Gastrocnemius medialis (tissue), 4 donors: Measurements from ENCODE around the gene COBLL1. TPM values are rescaled to one million over a fixed set of nuclear protein-coding genes. Genes with fewer than 3 reads are reported as not detected.
A peak's percentile ranks its signal among the peaks of the same experiment; 100 is the strongest.

Experiments used
- ATAC-seq, 2 donors: fragments of 150-250 bp; one replicate each; pipeline ENCODE4 v1.9.1; 2016
- DNase-seq, 2 donors: peaks; one replicate each; pipeline ENCODE4 v3.0.0-alpha.2; 2019
- H3K27ac ChIP-seq, 4 donors: fragments of 200-600 bp; sonication (generic); 1 replicate in 1 of 4; 2 replicates in 3 of 4; pipeline ENCODE4 v1.5.1; 2016 to 2018; ENCODE audit warnings: mild to moderate bottlenecking in 2 of 4, moderate library complexity in 1 of 4
- H3K27me3 ChIP-seq, 3 donors: fragments of 200-600 bp; sonication (generic) in 2 of 3; 1 replicate in 1 of 3; 2 replicates in 2 of 3; pipeline versions ENCODE4 v1.5.1 to v1.6.0; 2016 to 2019; ENCODE audit warnings: mild to moderate bottlenecking in 1 of 3, moderate library complexity in 1 of 3
- H3K36me3 ChIP-seq, 2 donors: fragments of 200-600 bp; sonication (generic) in 1 of 2; one replicate each; pipeline ENCODE4 v1.5.1; 2017 to 2018
- H3K4me1 ChIP-seq, 2 donors: fragments of 200-600 bp; sonication (generic) in 1 of 2; one replicate each; pipeline ENCODE4 v1.5.1; 2016 to 2017; ENCODE audit warnings: mild to moderate bottlenecking in 2 of 2
- H3K4me3 ChIP-seq, 4 donors: fragments of 200-600 bp; sonication (generic) in 3 of 4; 1 replicate in 1 of 4; 2 replicates in 3 of 4; pipeline ENCODE4 v1.5.1; 2016 to 2019; ENCODE audit warnings: mild to moderate bottlenecking in 2 of 4
- H3K9me3 ChIP-seq, 3 donors: fragments of 200-600 bp; sonication (generic) in 2 of 3; 1 replicate in 1 of 3; 2 replicates in 2 of 3; pipeline ENCODE4 v1.5.1; 2016 to 2019
- POLR2A ChIP-seq, 2 donors: fragments of 450-650 bp; IDR thresholded peaks; one replicate each; pipeline ENCODE4 v1.6.1; 2017; ENCODE audit warnings: antibody characterized with exemption in 2 of 2, mild to moderate bottlenecking in 2 of 2, moderate library complexity in 2 of 2
- in situ Hi-C, 4 donors: fragments of 200-750 bp; cut with MboI; loops; one replicate each; pipeline versions ENCODE4 v1.15.0 to v1.8.0; 2017; ENCODE audit warnings: low sequenced_read_pairs in 4 of 4
- intact Hi-C: fragments of 100-400 bp; cut with DNase I; formaldehyde crosslinking; loops from one replicate; pipeline ENCODE4 v1.15.1; 2023; ENCODE audit warnings: low total_unique reads
- total RNA-seq, 4 donors: library from RNA; depleted of rRNA; stranded (reverse); fragments of >200 nt; gene quantifications; one replicate each; pipeline versions ENCODE4 v1.1.0 to v1.2.3, GENCODE V29; 2016
- TF ChIP-seq, protein P1 (sequence below), 5 experiments: fragments of 450-650 bp in 3 of 5; fragments of 200-600 bp in 2 of 5; sonication (generic) in 2 of 5; IDR thresholded peaks in 4 of 5; conservative IDR thresholded peaks in 1 of 5; 1 replicate in 4 of 5; 2 replicates in 1 of 5; pipeline ENCODE4 v1.5.1; 2016 to 2019; ENCODE audit warnings: antibody characterized with exemption in 5 of 5, mild to moderate bottlenecking in 3 of 5, moderate library complexity in 3 of 5

COBLL1 gene
- total RNA-seq, 4 donors from 2014 or later = 1.9 to 9.6 (median 4.0) TPM

DNA sequence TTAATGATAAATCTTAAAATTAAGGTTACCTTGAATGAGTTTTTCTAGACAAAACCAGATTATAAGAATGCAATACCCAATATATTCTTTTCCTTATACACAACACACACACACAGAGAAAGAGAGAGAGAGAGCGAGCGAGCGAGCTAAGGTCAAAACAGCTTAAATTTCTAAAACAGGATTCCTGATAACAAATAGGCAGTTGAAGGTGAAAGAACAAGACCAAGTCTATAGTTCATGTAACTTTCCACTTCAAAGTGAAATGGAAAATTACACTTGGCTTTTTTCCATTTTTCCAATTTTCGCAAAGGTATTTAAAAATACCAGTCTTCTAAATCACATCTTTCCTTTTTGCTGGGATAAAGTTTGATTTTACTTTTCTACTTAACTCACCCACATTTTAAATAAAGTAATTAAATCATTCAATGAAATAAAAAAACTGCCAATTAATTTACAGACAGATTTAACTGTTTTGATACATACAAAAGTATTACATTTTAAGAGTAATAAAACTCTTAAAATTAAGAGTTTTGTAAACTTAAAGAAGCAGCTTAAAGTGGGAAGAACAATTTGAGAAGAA is 98.8 kb downstream of the COBLL1 start:
- Histone ChIP-seq H3K27me3 (no peaks in the 10 kb centered on the region), H3K27ac (no peak overlapping the region), H3K4me3 (no peak overlapping the region), H3K36me3 (no peaks in the 10 kb centered on the region), H3K4me1 (no peaks in the 10 kb centered on the region), H3K9me3 (no peaks in the 10 kb centered on the region)
- intact Hi-C loops = no loop called here
- TF ChIP-seq, protein P1, sequence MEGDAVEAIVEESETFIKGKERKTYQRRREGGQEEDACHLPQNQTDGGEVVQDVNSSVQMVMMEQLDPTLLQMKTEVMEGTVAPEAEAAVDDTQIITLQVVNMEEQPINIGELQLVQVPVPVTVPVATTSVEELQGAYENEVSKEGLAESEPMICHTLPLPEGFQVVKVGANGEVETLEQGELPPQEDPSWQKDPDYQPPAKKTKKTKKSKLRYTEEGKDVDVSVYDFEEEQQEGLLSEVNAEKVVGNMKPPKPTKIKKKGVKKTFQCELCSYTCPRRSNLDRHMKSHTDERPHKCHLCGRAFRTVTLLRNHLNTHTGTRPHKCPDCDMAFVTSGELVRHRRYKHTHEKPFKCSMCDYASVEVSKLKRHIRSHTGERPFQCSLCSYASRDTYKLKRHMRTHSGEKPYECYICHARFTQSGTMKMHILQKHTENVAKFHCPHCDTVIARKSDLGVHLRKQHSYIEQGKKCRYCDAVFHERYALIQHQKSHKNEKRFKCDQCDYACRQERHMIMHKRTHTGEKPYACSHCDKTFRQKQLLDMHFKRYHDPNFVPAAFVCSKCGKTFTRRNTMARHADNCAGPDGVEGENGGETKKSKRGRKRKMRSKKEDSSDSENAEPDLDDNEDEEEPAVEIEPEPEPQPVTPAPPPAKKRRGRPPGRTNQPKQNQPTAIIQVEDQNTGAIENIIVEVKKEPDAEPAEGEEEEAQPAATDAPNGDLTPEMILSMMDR (IDR thresholded peaks at IDR 0.05 in 4 of 5, conservative IDR thresholded peaks at IDR 0.05 in 1 of 5) = no peak
- no peak for TF ChIP-seq POLR2A (IDR thresholded peaks at IDR 0.05)
- no peak for ATAC-seq
- in situ Hi-C loops = loop anchor here in 1 of 4 donors (25.0 kb wide), 1 partner anchor 169 kb away; no protein-coding TSS in a partner anchor
- DNase-seq = no peak

DNA sequence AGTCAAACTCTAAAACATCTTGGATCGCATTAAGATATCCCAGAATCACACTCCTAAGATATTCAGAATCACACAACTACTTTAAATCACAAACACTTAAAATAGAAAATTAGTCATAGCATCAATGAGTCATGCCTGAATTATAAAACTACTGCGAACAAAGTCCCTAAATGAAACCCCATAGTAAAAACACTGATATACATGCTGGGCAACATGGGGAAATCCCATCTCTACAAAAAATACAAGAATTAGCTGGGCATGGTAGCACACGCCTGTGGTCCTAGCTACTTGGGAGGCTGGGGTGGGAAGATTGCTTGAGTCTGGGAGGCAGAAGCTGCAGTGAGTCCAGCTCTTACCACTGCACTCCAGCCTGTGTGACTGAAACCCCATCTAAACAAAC is 101.7 kb downstream of the COBLL1 start:
- no peaks in the 10 kb centered on the region for H3K4me1 ChIP-seq
- H3K36me3 ChIP-seq = no peaks in the 10 kb centered on the region
- no peaks in the 10 kb centered on the region for H3K27me3 ChIP-seq
- in situ Hi-C loops = loop anchor here (5.0 to 25.0 kb wide), 5 partner anchors 105 to 175 kb away; partner anchors contain the start of gene COBLL1 (in 1 of the 4)
- DNase-seq = no peak
- H3K4me3 ChIP-seq = no peak overlapping the region
- no peaks in the 10 kb centered on the region for H3K9me3 ChIP-seq
- H3K27ac ChIP-seq = peak overlapping the region in 1 of 4 donors; percentile 19
- TF ChIP-seq, protein P1 (IDR thresholded peaks at IDR 0.05 in 4 of 5, conservative IDR thresholded peaks at IDR 0.05 in 1 of 5) = no peak
- peak; percentile 53 to 55 for ATAC-seq
- intact Hi-C loops = loop anchor here (5.0 to 10.0 kb wide), 2 partner anchors 102 to 465 kb away; partner anchors contain the start of genes COBLL1 and SCN3A

DNA sequence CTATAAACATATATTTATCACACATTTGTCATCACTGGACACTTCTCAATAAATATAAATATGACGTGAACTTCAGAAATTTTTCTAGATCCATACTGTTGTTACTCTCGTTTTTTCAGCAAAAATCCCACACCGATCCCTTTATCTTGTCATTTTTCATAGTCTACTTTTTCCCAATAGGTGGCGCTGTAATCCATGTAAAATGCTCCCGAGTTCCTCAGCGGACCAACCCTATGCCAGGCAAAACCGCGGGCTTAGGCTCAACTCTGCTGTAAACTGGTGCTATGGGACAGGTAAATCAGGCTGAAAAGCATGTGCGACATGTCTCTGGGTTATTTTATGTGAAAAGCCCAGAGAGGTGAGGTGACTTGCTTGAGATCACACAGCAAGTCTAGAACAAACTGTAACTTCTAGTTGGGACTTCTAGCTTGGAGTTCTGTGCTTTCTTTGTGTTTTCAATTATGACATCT is 104.0 kb downstream of the COBLL1 start:
- no peaks in the 10 kb centered on the region for H3K27me3 ChIP-seq
- no peaks in the 10 kb centered on the region for H3K9me3 ChIP-seq
- no peak overlapping the region for H3K27ac ChIP-seq
- intact Hi-C loops (loop anchor here (2.0 to 10.0 kb wide), 3 partner anchors 105 to 467 kb away; partner anchors contain the start of genes COBLL1 and SCN3A), in situ Hi-C loops (loop anchor here (5.0 to 25.0 kb wide), 5 partner anchors 107 to 177 kb away; partner anchors contain the start of gene COBLL1 (in 1 of the 4))
- DNase-seq (peak; percentile 3 to 29), ATAC-seq (peak; percentile 72 to 84)
- no peaks in the 10 kb centered on the region for H3K4me1 ChIP-seq
- TF ChIP-seq POLR2A (IDR thresholded peaks at IDR 0.05) = no peak
- TF ChIP-seq, protein P1 (IDR thresholded peaks at IDR 0.05 in 4 of 5, conservative IDR thresholded peaks at IDR 0.05 in 1 of 5) = peak; percentile 43 to 72 (median 59)
- H3K4me3 ChIP-seq = no peak overlapping the region
- no peaks in the 10 kb centered on the region for H3K36me3 ChIP-seq

DNA sequence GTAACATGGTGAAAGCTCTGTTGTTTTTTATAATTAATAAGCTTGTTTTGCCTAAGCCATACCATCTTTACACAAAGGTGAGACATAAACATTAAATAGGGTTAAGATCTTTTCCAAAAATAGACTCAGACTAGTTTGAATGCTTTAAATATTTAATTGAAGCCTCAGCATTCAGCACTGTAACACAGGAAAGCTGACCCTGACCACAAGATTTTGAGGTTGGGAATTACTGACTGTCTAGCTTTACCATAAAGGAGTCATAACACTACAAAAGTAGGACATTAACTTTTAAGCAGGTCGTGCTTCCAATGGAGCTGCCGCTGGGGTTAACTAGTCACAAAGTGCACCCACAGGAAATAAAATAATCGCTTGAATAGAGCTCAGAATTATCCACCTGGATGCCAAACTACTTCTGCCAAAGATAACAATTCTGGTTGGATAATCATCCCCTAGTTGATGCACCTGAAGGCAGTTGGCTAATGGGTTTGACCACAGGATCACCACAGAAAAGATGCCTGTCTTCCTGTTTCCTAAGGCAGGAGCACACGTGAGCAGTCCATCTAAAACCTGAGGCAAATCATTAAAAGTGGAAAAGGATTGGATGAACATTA is 106.2 kb downstream of the COBLL1 start:
- H3K36me3 ChIP-seq = no peaks in the 10 kb centered on the region
- TF ChIP-seq, protein P1 (IDR thresholded peaks at IDR 0.05 in 4 of 5, conservative IDR thresholded peaks at IDR 0.05 in 1 of 5) = no peak
- TF ChIP-seq POLR2A (IDR thresholded peaks at IDR 0.05) = no peak
- intact Hi-C loops = loop anchor here (5.0 to 10.0 kb wide), 2 partner anchors 107 to 469 kb away; partner anchors contain the start of genes COBLL1 and SCN3A
- no peak for DNase-seq
- ATAC-seq = no peak
- H3K9me3 ChIP-seq = no peaks in the 10 kb centered on the region
- no peak overlapping the region for H3K4me3 ChIP-seq
- no peaks in the 10 kb centered on the region for H3K27me3 ChIP-seq
- in situ Hi-C loops = loop anchor here (5.0 to 25.0 kb wide), 5 partner anchors 109 to 179 kb away; partner anchors contain the start of gene COBLL1 (in 1 of the 4)
- no peaks in the 10 kb centered on the region for H3K4me1 ChIP-seq
- no peak overlapping the region for H3K27ac ChIP-seq
